Mesothelial cell of epicardium (in vitro differentiated cells): ENCODE results near the gene CRNN. TPM values are rescaled to one million over a fixed set of nuclear protein-coding genes. Genes with fewer than 3 reads are reported as not detected.

Experiments used
- DNase-seq, 2 experiments: peaks; one replicate each; pipeline ENCODE4 v3.0.0; 2021; ENCODE audit warnings: low spot score in 2 of 2; ENCODE audit not compliant: unreplicated experiment in 2 of 2
- H3K27ac Mint-ChIP-seq: 2 replicates; pipeline ENCODE4 v1.8.0; 2021; ENCODE audit warnings: mixed read lengths
- H3K27me3 Mint-ChIP-seq: 2 replicates; pipeline ENCODE4 v1.8.0; 2021; ENCODE audit warnings: low read depth, mixed read lengths
- H3K36me3 Mint-ChIP-seq: 2 replicates; pipeline ENCODE4 v1.8.0; 2021; ENCODE audit warnings: mixed read lengths
- H3K4me1 Mint-ChIP-seq: 2 replicates; pipeline ENCODE4 v1.8.0; 2021; ENCODE audit warnings: mixed read lengths
- H3K4me3 Mint-ChIP-seq: 2 replicates; pipeline ENCODE4 v1.8.0; 2021; ENCODE audit warnings: mild to moderate bottlenecking, moderate library complexity, mixed read lengths
- H3K9me3 Mint-ChIP-seq: 2 replicates; pipeline ENCODE4 v1.8.0; 2021; ENCODE audit warnings: mixed read lengths
- total RNA-seq: library from RNA; stranded (reverse); gene quantifications from 3 replicates; pipeline ENCODE4 v1.2.1, GENCODE V29; 2021
- TF ChIP-seq, protein P1 (sequence below): fragments of 200-600 bp; sonication (generic); IDR thresholded peaks from one replicate; pipeline ENCODE4 v1.5.0; 2021; ENCODE audit warnings: antibody characterized with exemption; ENCODE audit not compliant: unreplicated experiment

The CRNN gene
- total RNA-seq, 1 donor from 2014 or later = not detected

DNA sequence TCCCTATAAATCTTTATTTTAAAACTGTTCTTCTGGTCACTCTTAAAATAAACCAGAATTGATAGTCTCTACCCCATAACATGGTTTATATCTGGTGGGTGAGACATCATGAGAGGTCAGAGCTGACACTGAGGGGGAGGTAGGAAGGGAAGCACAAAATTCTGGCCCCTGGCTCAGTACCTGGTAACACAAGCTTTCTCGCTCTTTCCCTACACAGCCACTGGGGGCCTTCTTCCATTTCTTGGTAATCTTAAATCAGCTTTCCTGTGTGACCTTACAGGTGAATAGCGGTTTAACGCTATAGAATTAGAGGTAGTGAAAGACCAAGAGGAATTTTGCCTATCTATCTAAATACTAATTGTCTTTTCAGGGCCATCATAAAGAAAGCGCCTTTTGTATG, 5.4 kb downstream of the CRNN start:
- H3K27ac Mint-ChIP-seq = no peak overlapping the region
- no peaks in the 10 kb centered on the region for H3K27me3 Mint-ChIP-seq
- TF ChIP-seq, protein P1, sequence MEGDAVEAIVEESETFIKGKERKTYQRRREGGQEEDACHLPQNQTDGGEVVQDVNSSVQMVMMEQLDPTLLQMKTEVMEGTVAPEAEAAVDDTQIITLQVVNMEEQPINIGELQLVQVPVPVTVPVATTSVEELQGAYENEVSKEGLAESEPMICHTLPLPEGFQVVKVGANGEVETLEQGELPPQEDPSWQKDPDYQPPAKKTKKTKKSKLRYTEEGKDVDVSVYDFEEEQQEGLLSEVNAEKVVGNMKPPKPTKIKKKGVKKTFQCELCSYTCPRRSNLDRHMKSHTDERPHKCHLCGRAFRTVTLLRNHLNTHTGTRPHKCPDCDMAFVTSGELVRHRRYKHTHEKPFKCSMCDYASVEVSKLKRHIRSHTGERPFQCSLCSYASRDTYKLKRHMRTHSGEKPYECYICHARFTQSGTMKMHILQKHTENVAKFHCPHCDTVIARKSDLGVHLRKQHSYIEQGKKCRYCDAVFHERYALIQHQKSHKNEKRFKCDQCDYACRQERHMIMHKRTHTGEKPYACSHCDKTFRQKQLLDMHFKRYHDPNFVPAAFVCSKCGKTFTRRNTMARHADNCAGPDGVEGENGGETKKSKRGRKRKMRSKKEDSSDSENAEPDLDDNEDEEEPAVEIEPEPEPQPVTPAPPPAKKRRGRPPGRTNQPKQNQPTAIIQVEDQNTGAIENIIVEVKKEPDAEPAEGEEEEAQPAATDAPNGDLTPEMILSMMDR = no peak
- no peaks in the 10 kb centered on the region for H3K36me3 Mint-ChIP-seq
- no peak overlapping the region for H3K4me3 Mint-ChIP-seq
- H3K4me1 Mint-ChIP-seq = no peaks in the 10 kb centered on the region
- DNase-seq = no peak
- H3K9me3 Mint-ChIP-seq = peaks cover 70% of the 10 kb centered on the region

DNA sequence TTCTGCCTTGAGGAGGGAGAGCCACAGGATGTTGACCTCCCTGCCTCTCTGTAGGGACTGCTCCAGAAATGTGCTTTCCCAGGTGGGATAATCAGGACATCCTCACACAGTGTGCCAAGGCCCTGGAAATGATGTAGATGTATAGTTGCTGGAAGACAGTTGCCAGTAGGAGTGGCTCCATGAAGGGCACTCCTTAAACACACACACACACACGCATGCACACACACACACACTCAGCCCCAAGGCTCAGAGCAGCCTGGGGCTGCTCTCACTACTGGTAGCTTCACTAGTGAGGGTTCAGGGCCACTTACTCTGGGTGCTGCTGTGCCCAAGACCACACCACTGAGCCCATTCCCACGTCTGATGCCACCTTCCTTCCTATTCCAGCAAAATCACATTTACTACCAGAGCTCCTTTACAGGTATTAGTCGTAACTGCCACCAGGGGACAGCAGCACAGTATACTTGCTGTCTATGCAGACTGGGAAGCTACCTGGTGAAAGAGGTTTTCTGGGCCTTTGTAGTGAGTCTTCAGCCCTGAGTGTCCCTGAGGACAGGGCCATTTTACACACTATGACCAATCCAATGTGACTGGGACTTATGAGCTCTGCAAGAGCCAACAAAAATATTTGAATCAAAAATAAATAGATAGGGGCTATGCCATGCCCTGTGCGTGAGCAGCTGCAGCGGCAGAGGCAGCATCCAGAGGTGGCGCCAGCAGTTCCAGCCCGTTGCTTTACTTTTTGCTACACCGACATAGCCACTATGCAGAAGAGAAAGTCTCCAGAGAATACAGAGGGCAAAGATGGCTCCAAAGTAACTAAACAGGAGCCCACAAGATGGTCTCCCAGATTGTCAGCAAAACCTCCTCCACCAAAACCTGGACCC, 15.0 kb downstream of the CRNN start:
- H3K4me1 Mint-ChIP-seq = no peaks in the 10 kb centered on the region
- H3K4me3 Mint-ChIP-seq = no peak overlapping the region
- no peak for DNase-seq
- no peaks in the 10 kb centered on the region for H3K36me3 Mint-ChIP-seq
- H3K27me3 Mint-ChIP-seq = no peaks in the 10 kb centered on the region
- H3K27ac Mint-ChIP-seq = no peak overlapping the region
- H3K9me3 Mint-ChIP-seq = peaks cover 57% of the 10 kb centered on the region
- TF ChIP-seq, protein P1 = no peak

DNA sequence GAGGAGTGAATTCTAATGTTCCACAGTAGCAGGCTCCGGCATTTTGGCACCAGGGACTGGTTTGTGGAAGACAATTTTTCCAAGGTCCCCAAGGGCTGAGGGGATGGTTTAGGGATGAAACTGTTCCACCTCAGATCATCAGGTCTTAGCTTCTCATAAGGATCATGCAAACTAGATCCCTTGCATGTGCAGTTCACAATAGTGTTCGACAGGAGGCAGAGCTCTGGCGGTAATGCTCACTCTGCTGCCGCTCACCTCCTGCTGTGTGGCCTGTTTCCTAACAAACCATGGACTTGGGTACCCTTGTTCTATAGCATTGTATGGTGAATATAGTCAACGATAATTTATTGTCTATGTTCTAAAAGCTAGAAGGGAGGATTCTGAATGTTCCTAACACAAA, 16.6 kb downstream of the CRNN start:
- H3K36me3 Mint-ChIP-seq = no peaks in the 10 kb centered on the region
- peaks cover 62% of the 10 kb centered on the region for H3K9me3 Mint-ChIP-seq
- H3K4me1 Mint-ChIP-seq = no peaks in the 10 kb centered on the region
- TF ChIP-seq, protein P1 = no peak
- no peaks in the 10 kb centered on the region for H3K27me3 Mint-ChIP-seq
- H3K4me3 Mint-ChIP-seq = no peak overlapping the region
- no peak overlapping the region for H3K27ac Mint-ChIP-seq
- no peak for DNase-seq

DNA sequence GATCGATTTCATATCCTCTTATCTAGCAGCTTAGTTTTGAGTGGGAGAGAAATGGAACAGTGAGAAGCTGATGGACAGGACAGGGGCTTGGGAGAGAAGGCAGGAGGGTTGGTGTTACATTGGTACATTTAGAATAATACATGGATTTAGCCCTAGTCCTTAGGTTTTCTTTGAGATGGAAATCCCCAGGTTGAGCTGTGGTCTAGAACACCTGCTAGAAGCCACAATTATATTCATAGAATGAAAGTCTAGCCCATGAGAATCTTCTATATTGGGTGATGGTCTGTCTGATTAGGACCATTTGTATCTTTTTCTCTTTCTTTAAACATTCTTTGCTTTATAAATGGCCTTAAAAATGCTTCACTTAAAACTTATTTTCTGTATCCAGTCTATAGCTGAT, 19.9 kb downstream of the CRNN start:
- Mint-ChIP-seq H3K27ac (no peak overlapping the region), H3K27me3 (no peaks in the 10 kb centered on the region), H3K4me1 (no peaks in the 10 kb centered on the region), H3K4me3 (no peak overlapping the region), H3K36me3 (no peaks in the 10 kb centered on the region), H3K9me3 (peaks cover 86% of the 10 kb centered on the region)
- no peak for DNase-seq
- TF ChIP-seq, protein P1 = no peak

DNA sequence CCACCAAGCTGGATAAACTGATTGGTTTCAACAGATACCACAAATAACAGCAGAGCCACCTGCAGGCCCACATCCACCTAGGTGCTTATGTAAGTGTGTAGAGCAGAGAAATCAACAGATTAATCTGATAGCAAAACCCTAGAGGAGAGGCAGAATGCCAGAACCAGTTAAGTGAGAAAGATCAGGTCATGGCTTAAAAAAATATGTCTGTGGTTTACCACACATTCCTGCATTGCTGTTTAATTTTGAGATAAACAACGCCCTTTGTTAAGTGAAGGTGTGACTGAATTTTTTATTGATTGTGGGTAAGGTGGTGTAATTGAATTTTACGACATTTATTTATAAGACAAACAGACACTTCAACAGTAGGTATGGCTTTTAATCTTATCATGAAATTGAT, 21.2 kb downstream of the CRNN start:
- H3K27me3 Mint-ChIP-seq = no peaks in the 10 kb centered on the region
- TF ChIP-seq, protein P1 = no peak
- H3K9me3 Mint-ChIP-seq = peaks cover 86% of the 10 kb centered on the region
- no peaks in the 10 kb centered on the region for H3K4me1 Mint-ChIP-seq
- no peak overlapping the region for H3K4me3 Mint-ChIP-seq
- H3K36me3 Mint-ChIP-seq = no peaks in the 10 kb centered on the region
- no peak overlapping the region for H3K27ac Mint-ChIP-seq
- no peak for DNase-seq
